ENCODE measurements around the gene SPRED2. TPM values are rescaled to one million over a fixed set of nuclear protein-coding genes. Genes with fewer than 3 reads are reported as not detected.
A peak's percentile ranks its signal among the peaks of the same experiment; 100 is the strongest.
"Not testable (repeated sequence)": the region's sequence is repeated elsewhere in the genome, so short reads cannot be mapped to it uniquely, and the experiment has no call there.

Gene SPRED2
- total RNA-seq, 1 donor from 2014 or later: 7.8 TPM

DNA sequence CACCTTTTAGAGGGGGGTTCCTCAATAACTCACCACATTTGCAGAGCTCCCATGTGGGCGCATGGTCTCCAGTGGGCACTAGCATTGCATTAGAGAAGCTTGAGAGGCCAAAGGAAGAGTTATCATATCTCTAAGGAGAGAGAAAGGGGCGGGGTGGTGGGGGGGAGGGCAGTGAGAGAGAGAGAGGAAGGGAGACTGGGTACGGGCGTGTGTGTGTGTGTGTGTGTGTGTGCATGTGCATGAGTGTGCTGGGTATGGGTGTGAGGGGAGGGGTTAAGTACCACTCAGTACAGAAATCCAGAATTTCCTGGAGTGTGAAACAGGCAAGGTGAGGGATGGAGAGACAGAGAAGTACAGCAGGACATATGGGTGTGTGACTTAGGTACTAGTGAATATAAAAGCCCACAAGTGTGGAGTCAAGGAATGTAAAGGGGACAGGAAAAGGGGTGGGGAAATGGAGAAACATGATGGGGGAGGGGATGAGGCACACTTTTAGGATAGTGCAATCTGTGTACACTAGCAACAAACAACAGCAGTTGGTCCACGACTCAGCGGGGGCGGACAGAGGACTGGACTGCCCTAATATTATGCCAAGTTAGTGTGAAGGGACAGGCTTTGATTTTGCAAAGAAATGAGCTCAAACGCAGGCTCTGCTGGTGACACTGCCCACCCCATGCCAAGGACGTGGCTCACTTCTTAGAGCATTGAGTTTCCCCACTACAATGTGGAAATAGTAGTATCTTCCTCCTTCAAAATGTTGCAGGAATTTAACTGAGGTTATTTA, 91.3 kb downstream of the SPRED2 start:
- Histone ChIP-seq H3K9me3 (ENCODE audit: control insufficient read depth in 3 of 3, low read length in 3 of 3) (no peaks in the 10 kb centered on the region), H3K27ac (ENCODE audit: low read depth, low read length) (no peak overlapping the region), H3K36me3 (ENCODE audit: control insufficient read depth in 3 of 3, insufficient read depth in 3 of 3, low read length in 3 of 3) (no peaks in the 10 kb centered on the region), H3K27me3 (ENCODE audit: control insufficient read depth in 3 of 3, insufficient read depth in 3 of 3, low read length in 3 of 3) (no peaks in the 10 kb centered on the region), H3K9ac (ENCODE audit: low read depth in 1 of 3, low read length in 3 of 3) (peak overlapping the region in 1 of 3 donors; percentile 12), H3K4me1 (ENCODE audit: control insufficient read depth in 3 of 3, insufficient read depth in 3 of 3, low read length in 3 of 3) (no peaks in the 10 kb centered on the region), H3K4me3 (ENCODE audit: low read length in 3 of 3) (no peak overlapping the region)

DNA sequence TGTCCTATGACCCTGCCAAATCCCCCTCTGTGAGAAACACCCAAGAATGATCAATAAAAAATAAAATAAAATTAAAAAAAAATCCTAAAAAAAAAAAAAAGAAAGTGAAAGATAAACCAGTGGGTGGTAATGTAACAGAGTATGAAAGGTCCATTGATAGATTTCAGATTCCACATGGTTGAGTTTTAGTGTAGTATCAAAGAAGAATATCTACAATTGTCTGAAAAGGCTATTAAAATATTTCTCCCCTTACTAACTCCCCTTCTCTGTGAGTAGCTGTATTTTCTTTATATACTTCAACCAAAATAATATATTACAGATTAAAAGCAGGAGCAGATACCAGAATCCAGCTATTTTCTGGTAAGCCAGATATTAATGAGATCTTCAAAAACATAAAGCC, 92.8 kb downstream of the SPRED2 start:
- no peaks in the 10 kb centered on the region for H3K36me3 ChIP-seq (ENCODE audit: control insufficient read depth in 3 of 3, insufficient read depth in 3 of 3, low read length in 3 of 3)
- no peak overlapping the region for H3K27ac ChIP-seq (ENCODE audit: low read depth, low read length)
- no peaks in the 10 kb centered on the region for H3K9me3 ChIP-seq (ENCODE audit: control insufficient read depth in 3 of 3, low read length in 3 of 3)
- H3K9ac ChIP-seq (ENCODE audit: low read depth in 1 of 3, low read length in 3 of 3): no peak overlapping the region
- no peaks in the 10 kb centered on the region for H3K27me3 ChIP-seq (ENCODE audit: control insufficient read depth in 3 of 3, insufficient read depth in 3 of 3, low read length in 3 of 3)
- H3K4me1 ChIP-seq (ENCODE audit: control insufficient read depth in 3 of 3, insufficient read depth in 3 of 3, low read length in 3 of 3): no peaks in the 10 kb centered on the region
- no peak overlapping the region for H3K4me3 ChIP-seq (ENCODE audit: low read length in 3 of 3)

DNA sequence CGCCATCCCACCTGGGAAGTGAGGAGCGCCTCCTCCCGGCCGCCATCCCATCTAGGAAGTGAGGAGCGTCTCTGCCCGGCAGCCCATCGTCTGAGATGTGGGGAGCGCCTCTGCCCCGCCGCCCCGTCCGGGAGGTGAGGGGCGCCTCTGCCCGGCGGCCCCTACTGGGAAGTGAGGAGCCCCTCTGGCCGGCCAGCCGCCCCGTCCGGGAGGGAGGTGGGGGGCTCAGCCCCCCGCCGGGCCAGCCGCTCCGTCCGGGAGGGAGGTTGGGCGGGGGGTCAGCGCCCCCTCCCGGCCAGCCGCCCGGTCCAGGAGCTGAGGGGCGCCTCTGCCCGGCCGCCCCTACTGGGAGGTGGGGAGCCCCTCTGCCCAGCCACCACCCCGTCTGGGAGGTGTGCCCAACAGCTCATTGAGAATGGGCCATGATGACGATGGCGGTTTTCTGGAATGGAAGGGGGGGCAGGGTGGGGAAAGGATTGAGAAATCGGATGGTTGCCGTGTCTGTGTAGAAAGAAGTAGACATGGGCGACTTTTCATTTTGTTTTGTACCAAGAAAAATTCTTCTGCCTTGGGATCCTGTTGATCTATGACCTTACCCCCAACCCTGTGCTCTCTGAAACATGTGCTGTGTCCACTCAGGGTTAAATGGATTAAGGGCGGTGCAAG, 93.4 kb downstream of the SPRED2 start:
- not testable (repeated sequence) for H3K36me3 ChIP-seq (ENCODE audit: control insufficient read depth in 3 of 3, insufficient read depth in 3 of 3, low read length in 3 of 3); H3K27ac ChIP-seq (ENCODE audit: low read depth, low read length); H3K4me3 ChIP-seq (ENCODE audit: low read length in 3 of 3); H3K9me3 ChIP-seq (ENCODE audit: control insufficient read depth in 3 of 3, low read length in 3 of 3); H3K9ac ChIP-seq (ENCODE audit: low read depth in 1 of 3, low read length in 3 of 3); H3K4me1 ChIP-seq (ENCODE audit: control insufficient read depth in 3 of 3, insufficient read depth in 3 of 3, low read length in 3 of 3); H3K27me3 ChIP-seq (ENCODE audit: control insufficient read depth in 3 of 3, insufficient read depth in 3 of 3, low read length in 3 of 3)

DNA sequence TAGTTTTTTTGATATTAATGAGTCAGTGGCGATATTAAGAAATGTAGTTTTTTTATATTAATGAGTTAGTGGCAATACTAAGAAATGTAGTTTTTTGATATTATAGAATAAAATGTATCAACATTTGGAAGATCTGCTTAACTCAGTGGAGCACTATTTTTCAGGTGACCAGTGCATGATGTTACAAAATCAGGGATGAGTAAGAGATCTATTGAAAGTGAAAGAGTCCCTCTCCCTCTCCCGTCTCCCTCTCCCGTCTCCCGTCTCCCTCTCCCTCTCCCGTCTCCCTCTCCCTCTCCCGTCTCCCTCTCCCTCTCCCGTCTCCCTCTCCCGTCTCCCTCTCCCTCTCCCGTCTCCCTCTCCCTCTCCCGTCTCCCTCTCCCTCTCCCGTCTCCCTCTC, 94.5 kb downstream of the SPRED2 start:
- H3K4me3 ChIP-seq (ENCODE audit: low read length in 3 of 3); H3K27me3 ChIP-seq (ENCODE audit: control insufficient read depth in 3 of 3, insufficient read depth in 3 of 3, low read length in 3 of 3); H3K27ac ChIP-seq (ENCODE audit: low read depth, low read length): not testable (repeated sequence)

DNA sequence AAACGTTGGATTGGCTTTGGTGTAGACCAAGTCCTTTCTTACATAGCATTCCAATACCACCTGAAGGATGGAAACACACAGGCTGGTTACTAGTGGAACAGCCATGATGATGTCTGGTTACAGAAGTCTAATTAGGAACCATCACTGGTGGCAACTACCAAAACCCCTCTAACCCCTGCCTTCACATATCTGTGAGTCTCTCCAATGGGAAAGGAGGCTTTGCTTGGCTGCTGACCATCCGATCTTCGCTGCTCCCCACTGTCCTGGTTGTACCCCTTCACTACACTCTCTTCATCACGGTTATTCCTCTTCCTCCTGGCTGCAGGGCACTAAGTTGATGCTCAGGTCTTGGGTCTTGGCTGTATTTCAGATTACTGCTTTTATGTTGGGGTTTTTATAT, 97.7 kb downstream of the SPRED2 start:
- H3K36me3 ChIP-seq (ENCODE audit: control insufficient read depth in 3 of 3, insufficient read depth in 3 of 3, low read length in 3 of 3): peaks cover 5% of the 10 kb centered on the region in 3 donors
- H3K9ac ChIP-seq (ENCODE audit: low read depth in 1 of 3, low read length in 3 of 3): no peak overlapping the region
- H3K4me3 ChIP-seq (ENCODE audit: low read length in 3 of 3): no peak overlapping the region
- no peaks in the 10 kb centered on the region for H3K9me3 ChIP-seq (ENCODE audit: control insufficient read depth in 3 of 3, low read length in 3 of 3)
- H3K27ac ChIP-seq (ENCODE audit: low read depth, low read length): no peak overlapping the region
- H3K27me3 ChIP-seq (ENCODE audit: control insufficient read depth in 3 of 3, insufficient read depth in 3 of 3, low read length in 3 of 3): no peaks in the 10 kb centered on the region
- H3K4me1 ChIP-seq (ENCODE audit: control insufficient read depth in 3 of 3, insufficient read depth in 3 of 3, low read length in 3 of 3): no peaks in the 10 kb centered on the region

More for the DNA sequence above, 94.5 kb downstream of the SPRED2 start:
- H3K36me3 ChIP-seq (ENCODE audit: control insufficient read depth in 3 of 3, insufficient read depth in 3 of 3, low read length in 3 of 3); H3K9ac ChIP-seq (ENCODE audit: low read depth in 1 of 3, low read length in 3 of 3); H3K9me3 ChIP-seq (ENCODE audit: control insufficient read depth in 3 of 3, low read length in 3 of 3); H3K4me1 ChIP-seq (ENCODE audit: control insufficient read depth in 3 of 3, insufficient read depth in 3 of 3, low read length in 3 of 3): not testable (repeated sequence)

DNA sequence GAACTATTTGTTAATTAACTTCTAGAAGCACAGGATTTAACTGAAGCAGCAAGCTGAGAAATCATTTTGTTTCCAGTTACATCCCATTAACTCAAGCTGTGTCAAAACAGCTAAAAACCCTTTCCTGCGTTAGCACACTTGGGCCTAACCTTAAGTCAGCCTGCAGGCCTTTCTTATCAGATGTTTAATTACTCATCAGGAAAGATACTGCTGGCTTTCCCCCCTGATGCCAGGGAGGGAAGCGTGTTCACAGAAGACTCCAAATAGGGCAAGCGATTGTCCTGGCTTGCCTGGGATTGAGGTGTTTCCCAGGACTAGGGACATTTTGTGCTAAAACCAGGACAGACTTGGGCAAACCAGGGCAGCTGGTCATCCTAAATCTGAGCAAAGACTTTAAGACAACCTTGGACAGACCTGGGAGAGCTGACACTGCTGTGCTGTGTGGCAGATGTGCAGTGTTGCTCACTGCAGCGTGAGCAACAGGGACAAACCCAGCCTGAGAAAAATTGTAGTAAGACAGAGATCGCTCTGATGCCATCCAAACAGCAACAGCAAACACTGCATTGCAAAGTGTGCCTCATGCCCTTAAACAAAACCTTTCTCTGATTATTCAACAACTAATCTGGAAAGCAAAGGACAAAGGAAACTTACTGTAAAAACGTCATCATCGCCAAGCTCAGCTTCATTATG, 100.9 kb downstream of the SPRED2 start:
- Histone ChIP-seq H3K9ac (ENCODE audit: low read depth in 1 of 3, low read length in 3 of 3) (no peak overlapping the region), H3K4me1 (ENCODE audit: control insufficient read depth in 3 of 3, insufficient read depth in 3 of 3, low read length in 3 of 3) (no peaks in the 10 kb centered on the region), H3K27ac (ENCODE audit: low read depth, low read length) (no peak overlapping the region), H3K36me3 (ENCODE audit: control insufficient read depth in 3 of 3, insufficient read depth in 3 of 3, low read length in 3 of 3) (peaks cover 5 to 9% (median 5%) of the 10 kb centered on the region in 3 donors), H3K27me3 (ENCODE audit: control insufficient read depth in 3 of 3, insufficient read depth in 3 of 3, low read length in 3 of 3) (no peaks in the 10 kb centered on the region), H3K4me3 (ENCODE audit: low read length in 3 of 3) (no peak overlapping the region), H3K9me3 (ENCODE audit: control insufficient read depth in 3 of 3, low read length in 3 of 3) (no peaks in the 10 kb centered on the region)

DNA sequence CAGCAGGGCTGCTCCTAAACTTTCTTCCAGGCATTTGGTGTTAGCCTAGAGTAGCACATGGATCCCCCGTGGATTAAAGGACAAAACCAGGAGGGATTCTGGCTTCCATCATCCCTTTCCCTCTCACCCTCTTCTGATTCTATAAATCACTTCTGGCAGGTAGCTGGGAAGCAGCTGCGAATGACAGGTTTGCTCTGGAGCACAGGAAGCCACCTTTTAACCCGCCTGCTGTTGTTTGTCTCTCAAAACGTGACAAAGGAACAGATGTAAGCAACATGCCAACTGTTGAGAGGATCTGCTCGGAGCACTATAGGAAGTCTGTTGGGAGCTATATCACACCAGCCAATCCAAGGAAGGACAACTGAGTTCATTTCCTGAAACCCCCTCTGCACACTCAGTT, 102.9 kb downstream of the SPRED2 start:
- H3K36me3 ChIP-seq (ENCODE audit: control insufficient read depth in 3 of 3, insufficient read depth in 3 of 3, low read length in 3 of 3): peaks cover 5 to 10% (median 5%) of the 10 kb centered on the region in 3 donors
- H3K9me3 ChIP-seq (ENCODE audit: control insufficient read depth in 3 of 3, low read length in 3 of 3): no peaks in the 10 kb centered on the region
- H3K4me3 ChIP-seq (ENCODE audit: low read length in 3 of 3): no peak overlapping the region
- H3K27me3 ChIP-seq (ENCODE audit: control insufficient read depth in 3 of 3, insufficient read depth in 3 of 3, low read length in 3 of 3): no peaks in the 10 kb centered on the region
- no peak overlapping the region for H3K27ac ChIP-seq (ENCODE audit: low read depth, low read length)
- no peak overlapping the region for H3K9ac ChIP-seq (ENCODE audit: low read depth in 1 of 3, low read length in 3 of 3)
- no peaks in the 10 kb centered on the region for H3K4me1 ChIP-seq (ENCODE audit: control insufficient read depth in 3 of 3, insufficient read depth in 3 of 3, low read length in 3 of 3)

DNA sequence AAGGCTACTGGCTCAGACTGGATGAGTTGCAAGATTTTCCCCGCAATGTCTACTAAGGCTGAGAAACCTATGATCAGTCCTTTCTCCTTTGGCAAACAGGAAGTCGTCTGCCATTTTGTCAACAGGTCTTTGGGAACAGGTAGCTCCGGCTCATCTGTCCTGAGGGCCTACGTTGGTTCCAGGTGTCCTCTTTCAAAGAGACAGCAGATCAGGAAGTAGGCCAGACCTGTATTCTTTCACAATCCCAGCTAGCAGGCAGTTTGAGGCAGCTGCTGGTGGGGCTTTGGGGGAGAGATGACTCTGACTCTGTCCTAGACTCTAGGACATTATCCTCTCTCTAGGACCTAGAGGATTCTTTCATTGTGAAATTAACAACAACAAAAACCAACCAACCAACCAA, 106.1 kb downstream of the SPRED2 start:
- Histone ChIP-seq H3K4me3 (ENCODE audit: low read length in 3 of 3) (no peak overlapping the region), H3K27ac (ENCODE audit: low read depth, low read length) (no peak overlapping the region), H3K9ac (ENCODE audit: low read depth in 1 of 3, low read length in 3 of 3) (no peak overlapping the region), H3K4me1 (ENCODE audit: control insufficient read depth in 3 of 3, insufficient read depth in 3 of 3, low read length in 3 of 3) (no peaks in the 10 kb centered on the region), H3K27me3 (ENCODE audit: control insufficient read depth in 3 of 3, insufficient read depth in 3 of 3, low read length in 3 of 3) (no peaks in the 10 kb centered on the region), H3K36me3 (ENCODE audit: control insufficient read depth in 3 of 3, insufficient read depth in 3 of 3, low read length in 3 of 3) (peaks cover under 1 to 7% (median 2%) of the 10 kb centered on the region in 3 donors), H3K9me3 (ENCODE audit: control insufficient read depth in 3 of 3, low read length in 3 of 3) (no peaks in the 10 kb centered on the region)

DNA sequence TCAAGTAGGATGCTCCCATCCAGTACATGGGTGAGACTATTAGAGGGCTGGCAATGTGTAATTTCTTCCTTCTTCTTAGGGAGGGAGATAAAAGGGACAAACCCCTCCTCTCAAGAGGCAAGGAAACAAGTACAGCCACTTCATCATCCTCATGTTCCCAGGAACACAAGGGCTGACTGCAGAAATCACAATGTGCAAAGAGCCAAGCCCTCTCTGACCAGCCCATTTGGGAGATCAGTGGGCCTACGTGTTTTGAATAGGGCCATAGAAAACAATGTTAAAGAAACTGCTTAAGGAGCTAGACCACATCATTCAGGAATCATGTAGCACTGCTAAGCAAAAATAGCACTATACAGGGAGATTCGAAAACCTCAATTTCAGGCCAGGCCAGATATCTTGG, 107.3 kb downstream of the SPRED2 start:
- Histone ChIP-seq H3K27ac (ENCODE audit: low read depth, low read length) (no peak overlapping the region), H3K27me3 (ENCODE audit: control insufficient read depth in 3 of 3, insufficient read depth in 3 of 3, low read length in 3 of 3) (no peaks in the 10 kb centered on the region), H3K4me3 (ENCODE audit: low read length in 3 of 3) (no peak overlapping the region), H3K4me1 (ENCODE audit: control insufficient read depth in 3 of 3, insufficient read depth in 3 of 3, low read length in 3 of 3) (no peaks in the 10 kb centered on the region), H3K9ac (ENCODE audit: low read depth in 1 of 3, low read length in 3 of 3) (no peak overlapping the region), H3K36me3 (ENCODE audit: control insufficient read depth in 3 of 3, insufficient read depth in 3 of 3, low read length in 3 of 3) (peaks cover 0 to 7% (median 0%) of the 10 kb centered on the region in 3 donors), H3K9me3 (ENCODE audit: control insufficient read depth in 3 of 3, low read length in 3 of 3) (no peaks in the 10 kb centered on the region)

DNA sequence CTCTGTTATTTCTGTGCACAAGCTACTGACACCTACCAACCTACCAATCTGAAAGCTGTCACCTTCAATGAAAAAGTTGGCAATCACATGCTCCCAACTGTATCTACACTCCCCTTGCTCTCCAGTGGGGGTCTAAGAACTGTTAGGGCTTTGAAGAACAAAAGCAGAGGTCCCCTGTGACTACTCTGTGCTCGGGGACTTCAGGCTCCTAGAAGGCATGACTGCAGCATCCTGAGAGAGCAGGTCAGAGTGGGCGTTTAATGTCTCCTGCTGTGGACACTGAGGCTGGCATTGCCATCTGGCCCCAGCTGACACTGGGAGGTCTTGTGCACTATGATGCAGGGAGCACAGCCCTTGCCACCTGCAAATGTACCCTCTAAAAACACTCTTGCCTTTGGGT, 111.5 kb downstream of the SPRED2 start:
- peaks cover 0 to 6% (median 5%) of the 10 kb centered on the region in 3 donors for H3K4me1 ChIP-seq (ENCODE audit: control insufficient read depth in 3 of 3, insufficient read depth in 3 of 3, low read length in 3 of 3)
- H3K27me3 ChIP-seq (ENCODE audit: control insufficient read depth in 3 of 3, insufficient read depth in 3 of 3, low read length in 3 of 3): no peaks in the 10 kb centered on the region
- no peak overlapping the region for H3K4me3 ChIP-seq (ENCODE audit: low read length in 3 of 3)
- no peak overlapping the region for H3K9ac ChIP-seq (ENCODE audit: low read depth in 1 of 3, low read length in 3 of 3)
- no peak overlapping the region for H3K27ac ChIP-seq (ENCODE audit: low read depth, low read length)
- peaks cover 4 to 11% (median 5%) of the 10 kb centered on the region in 3 donors for H3K36me3 ChIP-seq (ENCODE audit: control insufficient read depth in 3 of 3, insufficient read depth in 3 of 3, low read length in 3 of 3)
- H3K9me3 ChIP-seq (ENCODE audit: control insufficient read depth in 3 of 3, low read length in 3 of 3): no peaks in the 10 kb centered on the region
